Stimulated activated CD4-positive, alpha-beta T cell treated with anti-CD3 and anti-CD28 coated beads, Interleukin-2, amount 100 ng/mL, for 4 hours (primary cell): ENCODE data around the gene SEC63.

Experiments
- DNase-seq: peaks from one replicate; pipeline ENCODE4 v3.0.0-alpha.2; 2020; ENCODE audit warnings: low read depth

The SEC63 gene

DNA sequence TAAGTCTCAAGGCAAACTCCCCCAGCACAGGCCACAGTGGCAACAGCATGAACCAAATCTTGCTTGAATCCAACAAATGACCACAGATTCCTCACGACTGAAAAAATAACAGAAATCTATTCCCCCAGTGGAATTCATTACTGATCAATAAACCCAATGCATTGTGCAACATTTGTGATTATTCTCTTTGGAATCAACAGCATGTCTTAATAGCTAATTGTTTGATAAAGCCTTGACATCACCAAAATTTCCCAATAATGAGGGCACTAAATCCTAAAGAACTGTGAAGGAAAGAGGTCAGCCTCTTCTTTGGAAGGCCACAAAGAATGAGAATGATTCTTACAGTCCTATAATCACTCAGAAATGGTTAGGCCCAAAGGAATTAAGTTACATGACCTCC is 139.7 kb downstream of the SEC63 start:
- no peak for DNase-seq

DNA sequence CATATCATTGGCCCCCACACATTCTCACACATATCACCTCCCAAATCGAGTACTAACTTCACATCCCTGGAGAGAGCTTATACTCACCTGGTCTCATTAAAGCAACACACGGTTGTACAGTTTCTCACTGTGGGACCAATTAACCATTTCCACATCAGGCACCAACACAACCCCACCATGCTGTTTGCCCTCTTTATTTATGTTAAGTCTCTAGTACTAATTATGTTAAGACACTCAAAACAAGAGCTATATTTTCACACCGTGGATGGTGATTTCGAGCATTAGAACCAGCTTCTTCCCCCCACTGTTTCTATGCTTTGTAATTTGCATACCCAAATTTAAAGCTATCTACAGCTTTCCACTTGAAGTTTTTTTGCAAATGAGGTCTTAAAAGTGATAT is 140.2 kb downstream of the SEC63 start:
- no peak for DNase-seq
